ENCODE measurements around the gene RPAP3. TPM values are rescaled to one million over a fixed set of nuclear protein-coding genes. Genes with fewer than 3 reads are reported as not detected.

The RPAP3 gene
- total RNA-seq, 2 donors from 2014 or later, result 6.0 to 6.9 TPM

DNA sequence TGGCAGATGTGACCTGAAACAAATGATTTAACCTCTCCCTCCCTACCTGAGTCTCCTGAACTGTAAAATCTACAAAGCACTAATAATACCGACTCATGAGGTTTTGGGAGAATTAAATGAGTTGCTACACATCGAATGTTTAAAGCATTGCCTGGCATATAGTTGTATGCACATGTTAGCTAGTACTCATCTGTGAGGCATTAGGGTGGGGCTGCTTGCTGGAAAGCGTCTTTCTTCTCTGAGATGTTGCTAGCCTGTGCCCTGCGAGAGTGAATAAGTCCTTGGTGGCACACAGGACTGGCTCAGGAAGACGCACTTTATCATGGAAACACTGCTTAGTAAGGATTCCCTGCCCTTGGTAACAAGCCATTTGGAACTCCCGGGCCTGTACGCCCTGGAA lies 46.7 kb upstream of the RPAP3 start:
- no peaks in the 10 kb centered on the region for H3K27me3 ChIP-seq
- H3K9me3 ChIP-seq, result no peaks in the 10 kb centered on the region
- ATAC-seq (no peak), DNase-seq (no peak)
- TF ChIP-seq POLR2A (IDR thresholded peaks at IDR 0.05), result no peak
- TF ChIP-seq, protein P1, sequence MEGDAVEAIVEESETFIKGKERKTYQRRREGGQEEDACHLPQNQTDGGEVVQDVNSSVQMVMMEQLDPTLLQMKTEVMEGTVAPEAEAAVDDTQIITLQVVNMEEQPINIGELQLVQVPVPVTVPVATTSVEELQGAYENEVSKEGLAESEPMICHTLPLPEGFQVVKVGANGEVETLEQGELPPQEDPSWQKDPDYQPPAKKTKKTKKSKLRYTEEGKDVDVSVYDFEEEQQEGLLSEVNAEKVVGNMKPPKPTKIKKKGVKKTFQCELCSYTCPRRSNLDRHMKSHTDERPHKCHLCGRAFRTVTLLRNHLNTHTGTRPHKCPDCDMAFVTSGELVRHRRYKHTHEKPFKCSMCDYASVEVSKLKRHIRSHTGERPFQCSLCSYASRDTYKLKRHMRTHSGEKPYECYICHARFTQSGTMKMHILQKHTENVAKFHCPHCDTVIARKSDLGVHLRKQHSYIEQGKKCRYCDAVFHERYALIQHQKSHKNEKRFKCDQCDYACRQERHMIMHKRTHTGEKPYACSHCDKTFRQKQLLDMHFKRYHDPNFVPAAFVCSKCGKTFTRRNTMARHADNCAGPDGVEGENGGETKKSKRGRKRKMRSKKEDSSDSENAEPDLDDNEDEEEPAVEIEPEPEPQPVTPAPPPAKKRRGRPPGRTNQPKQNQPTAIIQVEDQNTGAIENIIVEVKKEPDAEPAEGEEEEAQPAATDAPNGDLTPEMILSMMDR (IDR thresholded peaks at IDR 0.05), result no peak
- WGBS, 2 donors, result 74 to 85% methylated on average over 7 of the region's 7 CpGs
- intact Hi-C loops (cut with DNase I), result no loop called here
- H3K4me1 ChIP-seq, result peaks cover 44% of the 10 kb centered on the region
- no peaks in the 10 kb centered on the region for H3K36me3 ChIP-seq (replicated peaks in 1 of 2; ENCODE audit: insufficient read depth in 1 of 2, low read depth in 2 of 2)
- peak overlapping the region; percentile 54 to 83 (median 72) for H3K27ac ChIP-seq
- H3K4me3 ChIP-seq, result no peak overlapping the region

DNA sequence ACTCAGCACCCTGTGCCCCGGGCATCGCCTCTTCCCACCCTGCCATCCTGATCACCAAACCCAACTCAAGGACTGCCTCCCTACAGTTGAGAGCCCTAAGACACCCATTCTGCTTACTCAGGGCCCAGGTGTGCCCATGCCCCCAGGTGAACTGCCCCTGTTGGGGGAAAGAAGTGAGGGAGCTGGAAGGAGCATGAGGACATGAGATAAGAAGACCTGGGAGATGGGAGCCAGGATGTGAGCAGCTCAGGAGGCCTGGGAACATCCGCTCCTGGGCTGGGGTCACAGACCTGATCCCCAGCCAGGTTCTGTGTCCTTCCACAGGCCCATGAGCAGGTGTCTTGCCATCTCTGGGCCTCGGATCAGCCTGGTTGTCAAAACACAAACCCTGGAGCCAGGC lies 46.3 kb upstream of the RPAP3 start:
- DNase-seq (no peak), ATAC-seq (no peak)
- Histone ChIP-seq H3K4me1 (peaks cover 44% of the 10 kb centered on the region), H3K36me3 (replicated peaks in 1 of 2; ENCODE audit: insufficient read depth in 1 of 2, low read depth in 2 of 2) (no peaks in the 10 kb centered on the region), H3K27ac (peak overlapping the region in 1 of 4 donors; percentile 54), H3K9me3 (no peaks in the 10 kb centered on the region), H3K4me3 (no peak overlapping the region), H3K27me3 (no peaks in the 10 kb centered on the region)
- no peak for TF ChIP-seq POLR2A (IDR thresholded peaks at IDR 0.05)
- TF ChIP-seq, protein P1 (IDR thresholded peaks at IDR 0.05), result no peak
- intact Hi-C loops (cut with DNase I), result no loop called here
- 85 to 89% methylated on average over 3 to 4 of the region's 4 CpGs for WGBS, 2 donors

DNA sequence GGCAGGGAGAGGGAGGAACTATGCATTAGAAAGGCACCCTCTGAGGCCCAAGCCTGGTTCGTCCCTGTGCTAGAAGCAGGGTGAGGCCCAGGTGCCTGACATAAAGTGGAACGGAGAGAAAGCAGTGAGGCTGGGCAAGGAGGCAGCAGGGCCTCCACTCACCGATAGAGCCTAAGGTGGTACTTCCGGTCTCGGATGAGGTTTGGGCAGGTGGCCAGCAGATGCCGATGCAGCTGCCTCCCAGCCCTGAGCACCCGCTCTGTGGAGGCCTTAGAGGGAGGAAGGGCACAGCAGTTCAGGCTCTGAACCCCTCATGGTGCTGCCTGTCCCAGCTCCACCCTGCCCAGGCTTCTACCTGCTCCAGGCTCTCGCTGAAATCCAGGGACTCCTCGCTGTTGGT lies 45.7 kb upstream of the RPAP3 start:
- Histone ChIP-seq H3K4me3 (no peak overlapping the region), H3K27ac (no peak overlapping the region), H3K36me3 (replicated peaks in 1 of 2; ENCODE audit: insufficient read depth in 1 of 2, low read depth in 2 of 2) (no peaks in the 10 kb centered on the region), H3K27me3 (no peaks in the 10 kb centered on the region), H3K4me1 (peaks cover 44% of the 10 kb centered on the region), H3K9me3 (no peaks in the 10 kb centered on the region)
- TF ChIP-seq POLR2A (IDR thresholded peaks at IDR 0.05), result no peak
- TF ChIP-seq, protein P1 (IDR thresholded peaks at IDR 0.05), result no peak
- ATAC-seq (no peak), DNase-seq (no peak)
- intact Hi-C loops (cut with DNase I), result no loop called here
- 73 to 79% methylated on average over 7 to 9 of the region's 9 CpGs for whole genome bisulfite sequencing, 2 donors

DNA sequence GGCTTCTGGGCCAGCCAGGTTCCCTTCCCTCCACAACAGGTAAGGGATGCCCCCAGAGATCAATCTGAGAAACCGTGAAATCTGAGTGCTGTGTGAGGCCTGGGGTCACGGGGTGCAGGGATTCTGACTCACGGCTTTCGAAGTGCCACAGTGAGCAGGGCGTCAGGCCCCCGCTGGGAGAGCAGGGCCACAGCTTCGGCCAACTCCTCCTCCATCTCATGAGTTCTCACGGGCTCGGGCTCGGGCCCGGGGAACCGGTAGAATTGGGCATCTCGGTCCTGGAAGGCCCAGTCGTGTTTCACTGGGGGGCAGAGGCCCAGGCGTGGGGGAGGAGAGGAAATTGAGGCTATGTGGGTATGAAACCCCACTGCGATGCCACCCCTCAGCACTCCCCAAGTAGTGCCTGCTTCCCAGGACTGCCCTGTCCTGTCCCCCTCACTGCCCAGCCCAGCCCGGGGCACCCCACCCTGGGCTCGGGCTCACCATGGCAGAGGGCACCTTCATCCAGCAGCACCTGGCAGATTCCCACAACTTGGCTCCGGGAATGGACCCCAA lies 45.2 kb upstream of the RPAP3 start:
- no peak overlapping the region for H3K4me3 ChIP-seq
- intact Hi-C loops (cut with DNase I), result no loop called here
- 86 to 89% methylated on average over 16 to 18 of the region's 19 CpGs for WGBS, 2 donors
- DNase-seq (no peak), ATAC-seq (no peak)
- TF ChIP-seq, protein P1 (IDR thresholded peaks at IDR 0.05), result no peak
- TF ChIP-seq POLR2A (IDR thresholded peaks at IDR 0.05), result no peak
- H3K4me1 ChIP-seq, result peaks cover 40% of the 10 kb centered on the region
- H3K27me3 ChIP-seq, result no peaks in the 10 kb centered on the region
- no peaks in the 10 kb centered on the region for H3K9me3 ChIP-seq
- no peak overlapping the region for H3K27ac ChIP-seq
- no peaks in the 10 kb centered on the region for H3K36me3 ChIP-seq (replicated peaks in 1 of 2; ENCODE audit: insufficient read depth in 1 of 2, low read depth in 2 of 2)

DNA sequence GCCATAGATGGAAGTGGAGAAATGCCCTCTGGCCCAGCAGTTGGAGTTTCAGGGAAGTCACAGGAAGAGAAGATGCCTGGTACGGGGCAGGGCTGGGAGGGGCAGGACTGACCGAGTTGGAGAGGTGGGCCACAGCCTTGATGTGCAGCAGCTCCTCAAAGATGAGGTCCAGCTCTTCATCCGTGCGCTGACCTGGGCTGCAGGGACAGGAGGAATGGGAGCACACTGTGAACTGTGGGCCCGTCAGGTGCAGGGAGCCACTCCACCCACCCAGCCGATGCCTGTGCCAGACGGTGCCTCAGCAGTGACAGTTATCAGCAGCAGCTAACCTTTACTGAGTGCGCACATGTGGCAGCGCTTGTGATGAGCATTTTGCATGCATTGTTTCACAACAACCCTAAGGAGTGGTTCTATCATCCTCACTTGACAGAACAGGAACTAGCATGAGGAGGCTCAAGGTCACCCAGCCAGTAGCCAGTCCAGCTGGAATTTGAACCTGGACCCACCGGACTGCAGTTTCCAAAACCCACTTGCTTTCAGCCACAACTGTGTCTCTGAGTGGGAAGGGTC lies 44.5 kb upstream of the RPAP3 start:
- no peak for ATAC-seq
- 76 to 85% methylated on average over 4 to 10 of the region's 10 CpGs for WGBS, 2 donors

More for the DNA sequence above, 44.5 kb upstream of the RPAP3 start:
- no peaks in the 10 kb centered on the region for H3K36me3 ChIP-seq (replicated peaks in 1 of 2; ENCODE audit: insufficient read depth in 1 of 2, low read depth in 2 of 2)
- no peaks in the 10 kb centered on the region for H3K27me3 ChIP-seq
- H3K4me1 ChIP-seq, result peaks cover 33% of the 10 kb centered on the region
- intact Hi-C loops (cut with DNase I), result no loop called here
- H3K4me3 ChIP-seq, result no peak overlapping the region
- TF ChIP-seq, protein P1 (IDR thresholded peaks at IDR 0.05), result no peak
- TF ChIP-seq POLR2A (IDR thresholded peaks at IDR 0.05), result no peak
- no peaks in the 10 kb centered on the region for H3K9me3 ChIP-seq
- no peak overlapping the region for H3K27ac ChIP-seq
- no peak for DNase-seq

Measured in body of pancreas (tissue), 4 donors.